IMR-90 (cell line): Measurements from ENCODE around the gene MYO10. TPM values are rescaled to one million over a fixed set of nuclear protein-coding genes. Genes with fewer than 3 reads are reported as not detected.

Experiments
- ATAC-seq: fragments of 200-7000 bp; cut with Tn5 transposase; 2 replicates; pipeline ENCODE4 v1.9.1; 2020; ENCODE audit warnings: low read depth, mild to moderate bottlenecking, moderate library complexity
- BruUV-seq: library from RNA; stranded (reverse); fragments of 400-500 nt; replicated peaks from 2 replicates; lab custom pipeline; 2021; lab: Mats Ljungman, UMichigan
- CTCF ChIA-PET: fragments of 300-600 bp; formaldehyde crosslinking; extraction: SDS; loops from one replicate; lab custom pipeline; 2021; ENCODE audit warnings: antibody characterized with exemption; lab: Yijun Ruan, JAX
- POLR2A ChIA-PET: fragments of 300-600 bp; sonication (Branson Sonifier 250); formaldehyde crosslinking; loops from one replicate; lab custom pipeline; 2022; ENCODE audit warnings: antibody characterized with exemption; ENCODE audit not compliant: unreplicated experiment; lab: Charles Lee
- DNase-seq: peaks from one replicate; pipeline ENCODE4 v3.0.0; 2013
- H2AFZ ChIP-seq: replicated peaks from 2 replicates; pipeline ENCODE3; 2013; ENCODE audit warnings: low read length, mild to moderate bottlenecking; ENCODE audit not compliant: poor library complexity
- H2AK5ac ChIP-seq: 2 replicates; pipeline ENCODE4 v1.6.1; 2013; ENCODE audit warnings: low read depth, low read length, inconsistent platforms
- H2AK9ac ChIP-seq: replicated peaks from 2 replicates; pipeline ENCODE3; 2013; ENCODE audit warnings: mild to moderate bottlenecking, low read depth, low read length, moderate library complexity; ENCODE audit not compliant: poor library complexity
- H2BK120ac ChIP-seq: 2 replicates; pipeline ENCODE4 v1.6.1; 2013; ENCODE audit warnings: low read depth, low read length, inconsistent platforms
- H2BK15ac ChIP-seq: 3 replicates; pipeline ENCODE4 v1.6.1; 2013; ENCODE audit warnings: low read depth, low read length, inconsistent platforms
- H2BK20ac ChIP-seq: 2 replicates; pipeline ENCODE4 v1.6.1; 2013; ENCODE audit warnings: low read depth, mild to moderate bottlenecking, inconsistent platforms, low read length, moderate library complexity
- H2BK5ac ChIP-seq: 2 replicates; pipeline ENCODE4 v1.6.1; 2013; ENCODE audit warnings: mild to moderate bottlenecking, low read depth, low read length, inconsistent platforms; ENCODE audit not compliant: poor library complexity, severe bottlenecking
- H3K14ac ChIP-seq: replicated peaks from 2 replicates; pipeline ENCODE4 v1.6.1; 2013; ENCODE audit warnings: low read depth, low read length, inconsistent platforms
- H3K18ac ChIP-seq: 2 replicates; pipeline ENCODE4 v1.6.1; 2013; ENCODE audit warnings: low read depth, low read length, control low read depth
- H3K23ac ChIP-seq: 2 replicates; pipeline ENCODE4 v1.6.1; 2013; ENCODE audit warnings: low read depth, low read length, inconsistent platforms
- H3K27ac ChIP-seq: 2 replicates; pipeline ENCODE4 v1.5.1; 2013; ENCODE audit warnings: mild to moderate bottlenecking, control low read depth, low read length; ENCODE audit not compliant: insufficient read depth
- H3K27me3 ChIP-seq: 2 replicates; pipeline ENCODE4 v1.6.1; 2013; ENCODE audit warnings: low read length; ENCODE audit not compliant: control insufficient read depth, insufficient read depth
- H3K36me3 ChIP-seq: 2 replicates; pipeline ENCODE4 v1.6.1; 2013; ENCODE audit warnings: low read length, mixed read lengths; ENCODE audit not compliant: control insufficient read depth, insufficient read depth
- H3K4ac ChIP-seq: 2 replicates; pipeline ENCODE4 v1.6.1; 2013; ENCODE audit warnings: low read depth, low read length, inconsistent platforms
- H3K4me1 ChIP-seq: 2 replicates; pipeline ENCODE4 v1.6.1; 2013; ENCODE audit warnings: low read length, mixed read lengths; ENCODE audit not compliant: control insufficient read depth, insufficient read depth
- H3K4me2 ChIP-seq: 2 replicates; pipeline ENCODE4 v1.6.1; 2013; ENCODE audit warnings: low read depth, mild to moderate bottlenecking, control low read depth, low read length, moderate library complexity
- H3K4me3 ChIP-seq: 2 replicates; pipeline ENCODE4 v1.5.1; 2013; ENCODE audit warnings: low read depth, mild to moderate bottlenecking, control low read depth, low read length, moderate library complexity; ENCODE audit not compliant: insufficient read depth
- H3K56ac ChIP-seq: 2 replicates; pipeline ENCODE4 v1.6.1; 2013; ENCODE audit warnings: low read length, inconsistent platforms; ENCODE audit not compliant: insufficient read depth; ENCODE audit errors: extremely low read depth
- H3K79me1 ChIP-seq, 2 experiments: 2 replicates each; pipeline ENCODE4 v1.6.1; 2013; ENCODE audit warnings: low read length in 2 of 2, inconsistent platforms in 1 of 2, low read depth in 1 of 2
- H3K9ac ChIP-seq: 2 replicates; pipeline ENCODE4 v1.6.1; 2013; ENCODE audit warnings: low read depth, low read length, control low read depth
- H3K9me1 ChIP-seq: 2 replicates; pipeline ENCODE4 v1.6.1; 2013; ENCODE audit warnings: low read length, inconsistent platforms; ENCODE audit not compliant: insufficient read depth
- H3K9me3 ChIP-seq: 2 replicates; pipeline ENCODE4 v1.6.1; 2013; ENCODE audit warnings: low read length; ENCODE audit not compliant: control insufficient read depth, insufficient read depth
- H4K20me1 ChIP-seq: 2 replicates; pipeline ENCODE4 v1.6.1; 2013; ENCODE audit warnings: low read length, inconsistent platforms; ENCODE audit not compliant: insufficient read depth
- H4K5ac ChIP-seq: 2 replicates; pipeline ENCODE4 v1.6.1; 2013; ENCODE audit warnings: mild to moderate bottlenecking, low read depth, low read length, control low read depth
- H4K8ac ChIP-seq, 2 experiments: 2 replicates each; pipeline ENCODE4 v1.6.1; 2013; ENCODE audit warnings: low read depth in 2 of 2, low read length in 2 of 2, control low read depth in 1 of 2, inconsistent platforms in 1 of 2
- H4K91ac ChIP-seq: 2 replicates; pipeline ENCODE4 v1.6.1; 2013; ENCODE audit warnings: low read depth, low read length, inconsistent platforms; ENCODE audit not compliant: insufficient read depth
- BHLHE40 ChIP-seq: fragments of 150-350 bp; IDR thresholded peaks from 2 replicates; pipeline ENCODE4 v1.6.1; 2016; ENCODE audit warnings: mild to moderate bottlenecking, low read depth, low read length
- CHD1 ChIP-seq: IDR thresholded peaks from 2 replicates; pipeline ENCODE4 v1.6.1; 2012; ENCODE audit warnings: low read depth, low read length, improper control_type of control experiment
- RCOR1 ChIP-seq: IDR thresholded peaks from 2 replicates; pipeline ENCODE4 v1.6.1; 2012; ENCODE audit warnings: mild to moderate bottlenecking, low read length, improper control_type of control experiment; ENCODE audit not compliant: insufficient replicate concordance
- WGBS, 2 experiments: methylation state at CpG; one replicate each; pipeline versions ENCODE4 v1.1.5 to v1.1.7; 2013; ENCODE audit warnings: missing lambda C conversion rate in 2 of 2; ENCODE audit not compliant: insufficient read length in 1 of 2; ENCODE audit errors: extremely low coverage in 2 of 2; 5-methylcytosine and 5-hydroxymethylcytosine counted together
- dilution Hi-C: fragments of 300-500 bp; cut with HindIII; formaldehyde crosslinking; loops from one replicate; pipeline ENCODE4 v1.14.3; 2018; ENCODE audit warnings: low sequenced_read_pairs; ENCODE audit not compliant: unreplicated experiment
- in situ Hi-C: fragments of 300-500 bp; cut with MboI; formaldehyde crosslinking; loops from 3 replicates; pipeline ENCODE4 v1.14.3; 2019; ENCODE audit warnings: low sequenced_read_pairs, inconsistent platforms, mixed read lengths
- intact Hi-C: fragments of 100-400 bp; cut with micrococcal nuclease; formaldehyde crosslinking; loops from 2 replicates; pipeline ENCODE4 v1.10.0; 2022
- polyA plus RNA-seq, 3 experiments: library from polyadenylated mRNA; depleted of rRNA; stranded (reverse); fragments of >200 nt; gene quantifications; 2 replicates each; pipeline ENCODE4 v1.2.3, GENCODE V29; 2012; ENCODE audit warnings: low replicate concordance in 1 of 3
- total RNA-seq: library from RNA; depleted of rRNA; stranded (reverse); fragments of >200 nt; gene quantifications from 2 replicates; pipeline ENCODE4 v1.2.3, GENCODE V29; 2012

The MYO10 gene
- total and polyA plus RNA-seq, 2 of the 4 experiments (the other 2 are of a cell fraction), result 39.9 to 115 TPM

DNA sequence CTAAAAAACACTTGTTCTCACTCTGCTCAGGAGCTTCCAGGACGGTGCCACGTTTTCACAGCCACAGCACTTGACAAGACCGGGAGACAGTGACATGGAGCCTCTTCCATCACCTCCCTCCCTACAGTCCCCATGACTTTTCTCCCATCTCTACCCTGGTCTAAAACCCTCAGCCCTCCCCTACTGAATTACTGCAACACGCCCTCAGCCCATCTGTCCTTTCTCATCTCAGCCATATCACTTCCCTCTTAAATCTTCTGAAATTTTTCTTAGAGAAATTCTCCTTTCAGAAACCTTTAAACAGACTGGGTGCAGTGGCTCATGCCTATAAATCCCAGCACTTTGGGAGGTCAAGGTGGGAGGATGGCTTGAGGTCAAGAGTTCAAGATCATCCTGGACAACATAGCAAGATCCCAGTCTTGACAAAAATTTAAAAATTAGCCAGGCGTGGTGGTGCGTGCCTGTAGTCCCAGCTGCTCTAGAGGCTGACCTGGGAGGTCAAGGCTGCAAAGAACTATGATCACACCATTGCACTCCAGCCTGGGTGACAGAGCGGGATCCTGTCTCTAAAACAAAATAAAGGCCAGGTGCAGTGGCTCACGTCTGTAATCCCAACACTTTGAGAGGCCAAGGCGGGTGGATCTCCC lies 125.8 kb downstream of the MYO10 start:
- ChIA-PET POLR2A (no interaction called here), CTCF (interaction anchor here (0.6 kb wide), 1 partner anchor 160 kb away, joined by 3 read pairs; no protein-coding TSS in a partner anchor)
- Histone ChIP-seq H3K9ac (no peak overlapping the region), H2BK5ac (no peak overlapping the region), H3K27ac (peak overlapping the region; percentile 32; the same call in 1 of the 2 replicates), H3K23ac (peak overlapping the region; percentile 34; the same call in 1 of the 2 replicates), H2AK9ac (peak overlapping the region; percentile 20), H2BK15ac (no peak overlapping the region), H3K4me2 (no peak overlapping the region; the same call in 1 of the 2 replicates), H3K9me1 (peaks cover 51% of the 10 kb centered on the region), H3K27me3 (no peaks in the 10 kb centered on the region), H4K91ac (no peak overlapping the region), H4K5ac (no peak overlapping the region), H3K9me3 (no peaks in the 10 kb centered on the region), H2BK20ac (no peak overlapping the region), H4K8ac (peak overlapping the region in 1 of 2 experiments; percentile 33; a peak in 1 of 4 replicates), H3K18ac (no peak overlapping the region), H3K36me3 (peaks cover 14% of the 10 kb centered on the region; the same call in 1 of the 2 replicates), H2AK5ac (peak overlapping the region; percentile 20; the same call in 1 of the 2 replicates), H2AFZ (peak overlapping the region; percentile 6), H4K20me1 (peaks cover 96% of the 10 kb centered on the region), H3K79me1 (peaks cover 14 to 83% of the 10 kb centered on the region in 2 experiments; a peak in 3 of 4 replicates), H3K14ac (peak overlapping the region; percentile 34), H3K4me3 (no peak overlapping the region), H2BK120ac (no peak overlapping the region), H3K56ac (no peak overlapping the region), H3K4ac (peak overlapping the region; percentile 41), H3K4me1 (peaks cover 24% of the 10 kb centered on the region)
- dilution Hi-C loops, result no loop called here
- no TSS peak for BruUV-seq
- 97% methylated on average over 5 of the region's 9 CpGs; no CpG with 5 or more reads in 1 of the 2 experiments for WGBS, 2 experiments
- intact Hi-C loops, result no loop called here
- no peak for ATAC-seq
- TF ChIP-seq BHLHE40 (no peak), RCOR1 (no peak), CHD1 (no peak)
- no peak for DNase-seq
- in situ Hi-C loops, result no loop called here
